Stomach (tissue), 4 donors: ENCODE measurements around the gene ITPA.

Experiments
- POLR2A ChIP-seq, 4 donors: fragments of 450-650 bp; IDR thresholded peaks; one replicate each; pipeline ENCODE4 v1.6.1; 2016; ENCODE audit warnings: antibody characterized with exemption in 4 of 4, control low read depth in 2 of 4, mild to moderate bottlenecking in 1 of 4, moderate library complexity in 1 of 4
- POLR2AphosphoS5 ChIP-seq, 3 donors: sonication (generic); formaldehyde crosslinking; IDR thresholded peaks; one replicate each; pipeline ENCODE4 v1.6.1; 2016; ENCODE audit warnings: antibody characterized with exemption in 3 of 3
- TF ChIP-seq, protein P1 (sequence below), 7 experiments: fragments of 450-650 bp in 4 of 7; fragments of 200-600 bp in 3 of 7; sonication (generic) in 3 of 7; IDR thresholded peaks; one replicate each; pipeline ENCODE4 v1.5.1; 2016 to 2019; ENCODE audit warnings: antibody characterized with exemption in 7 of 7, control low read depth in 2 of 7, mild to moderate bottlenecking in 1 of 7

DNA sequence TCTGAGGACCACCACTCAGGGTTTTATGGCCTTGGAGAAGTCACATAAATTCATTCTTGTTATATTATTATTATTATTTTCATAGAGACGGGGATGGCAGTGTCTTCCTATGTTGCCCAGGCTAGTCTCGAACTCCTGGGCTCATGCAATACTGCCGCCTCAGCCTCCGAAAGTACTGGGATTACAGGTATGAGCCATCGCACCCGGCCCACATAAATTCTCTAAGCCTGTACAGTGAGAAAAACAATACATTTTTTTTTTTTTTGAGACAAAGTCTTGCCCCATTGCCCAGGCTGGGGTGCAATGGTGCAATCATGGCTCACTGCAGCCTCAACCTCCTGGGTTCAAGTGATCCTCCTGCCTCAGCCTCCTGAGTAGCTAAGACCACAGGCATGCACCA is 48.9 kb upstream of the ITPA start:
- TF ChIP-seq, protein P1, sequence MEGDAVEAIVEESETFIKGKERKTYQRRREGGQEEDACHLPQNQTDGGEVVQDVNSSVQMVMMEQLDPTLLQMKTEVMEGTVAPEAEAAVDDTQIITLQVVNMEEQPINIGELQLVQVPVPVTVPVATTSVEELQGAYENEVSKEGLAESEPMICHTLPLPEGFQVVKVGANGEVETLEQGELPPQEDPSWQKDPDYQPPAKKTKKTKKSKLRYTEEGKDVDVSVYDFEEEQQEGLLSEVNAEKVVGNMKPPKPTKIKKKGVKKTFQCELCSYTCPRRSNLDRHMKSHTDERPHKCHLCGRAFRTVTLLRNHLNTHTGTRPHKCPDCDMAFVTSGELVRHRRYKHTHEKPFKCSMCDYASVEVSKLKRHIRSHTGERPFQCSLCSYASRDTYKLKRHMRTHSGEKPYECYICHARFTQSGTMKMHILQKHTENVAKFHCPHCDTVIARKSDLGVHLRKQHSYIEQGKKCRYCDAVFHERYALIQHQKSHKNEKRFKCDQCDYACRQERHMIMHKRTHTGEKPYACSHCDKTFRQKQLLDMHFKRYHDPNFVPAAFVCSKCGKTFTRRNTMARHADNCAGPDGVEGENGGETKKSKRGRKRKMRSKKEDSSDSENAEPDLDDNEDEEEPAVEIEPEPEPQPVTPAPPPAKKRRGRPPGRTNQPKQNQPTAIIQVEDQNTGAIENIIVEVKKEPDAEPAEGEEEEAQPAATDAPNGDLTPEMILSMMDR (IDR thresholded peaks at IDR 0.05) = no peak
- TF ChIP-seq POLR2A (IDR thresholded peaks at IDR 0.05) (no peak), POLR2AphosphoS5 (IDR thresholded peaks at IDR 0.05) (no peak)
